ENCODE results near the gene TMOD1. TPM values are rescaled to one million over a fixed set of nuclear protein-coding genes. Genes with fewer than 3 reads are reported as not detected.
A peak's percentile ranks its signal among the peaks of the same experiment; 100 is the strongest.
"Not testable (repeated sequence)": the region's sequence is repeated elsewhere in the genome, so short reads cannot be mapped to it uniquely, and the experiment has no call there.

TMOD1 gene
- total and polyA plus RNA-seq, 4 donors: 9.2 to 20.0 (median 14.1) TPM

- TF ChIP-seq ATF3 (IDR thresholded peaks at IDR 0.05) (no peak), RAD21 (IDR thresholded peaks at IDR 0.05) (peak; percentile 92 to 95), CTCF (IDR thresholded peaks at IDR 0.05; ENCODE audit: low read depth, low read length, missing input control) (peak; percentile 83), YY1 (IDR thresholded peaks at IDR 0.05) (no peak)
- Histone ChIP-seq H3K9ac (ENCODE audit: low read depth in 1 of 2, low read length in 2 of 2) (no peak overlapping the region), H3K27ac (ENCODE audit: low read depth in 1 of 2, low read length in 2 of 2) (no peak overlapping the region), H3K36me3 (ENCODE audit: control insufficient read depth in 4 of 4, insufficient read depth in 3 of 4, low read depth in 1 of 4, low read length in 3 of 4) (peaks cover 1 to 28% (median 13%) of the 10 kb centered on the region in 4 donors), H3K9me3 (ENCODE audit: control insufficient read depth in 4 of 4, low read length in 3 of 4) (no peaks in the 10 kb centered on the region), H3K27me3 (ENCODE audit: control insufficient read depth in 4 of 4, insufficient read depth in 4 of 4, low read length in 3 of 4) (no peaks in the 10 kb centered on the region), H3K4me3 (ENCODE audit: low read depth in 1 of 3, low read length in 3 of 3) (no peak overlapping the region), H3K4me1 (ENCODE audit: control insufficient read depth in 4 of 4, insufficient read depth in 4 of 4, low read length in 3 of 4) (peaks cover 0 to 3% (median 0%) of the 10 kb centered on the region in 4 donors)
- peak; percentile 60 for DNase-seq (ENCODE audit: low spot score)
Measured at GRCh38 chr9:97615439-97616072, 114.1 kb downstream of the TMOD1 start.

- H3K9ac ChIP-seq (ENCODE audit: low read depth in 1 of 2, low read length in 2 of 2): no peak overlapping the region
- peaks cover 1 to 14% (median 4%) of the 10 kb centered on the region in 4 donors for H3K36me3 ChIP-seq (ENCODE audit: control insufficient read depth in 4 of 4, insufficient read depth in 3 of 4, low read depth in 1 of 4, low read length in 3 of 4)
- no peak overlapping the region for H3K27ac ChIP-seq (ENCODE audit: low read depth in 1 of 2, low read length in 2 of 2)
- TF ChIP-seq MAX (IDR thresholded peaks at IDR 0.05) (no peak), JUND (IDR thresholded peaks at IDR 0.05) (no peak), RXRA (IDR thresholded peaks at IDR 0.05) (no peak), SP1 (IDR thresholded peaks at IDR 0.05) (no peak), FOXA2 (IDR thresholded peaks at IDR 0.05) (no peak), CTCF (IDR thresholded peaks at IDR 0.05; ENCODE audit: low read depth, low read length, missing input control) (no peak), NR2F2 (IDR thresholded peaks at IDR 0.05) (no peak), FOXA1 (IDR thresholded peaks at IDR 0.05) (no peak), TAF1 (conservative IDR thresholded peaks at IDR 0.05) (no peak), GABPA (IDR thresholded peaks at IDR 0.05 in 1 of 2, conservative IDR thresholded peaks at IDR 0.05 in 1 of 2) (no peak)
- H3K9me3 ChIP-seq (ENCODE audit: control insufficient read depth in 4 of 4, low read length in 3 of 4): no peaks in the 10 kb centered on the region
- WGBS: 94% methylated on average over 1 of the region's 1 CpG
- H3K27me3 ChIP-seq (ENCODE audit: control insufficient read depth in 4 of 4, insufficient read depth in 4 of 4, low read length in 3 of 4): no peaks in the 10 kb centered on the region
- no peak overlapping the region for H3K4me3 ChIP-seq (ENCODE audit: low read depth in 1 of 3, low read length in 3 of 3)
- H3K4me1 ChIP-seq (ENCODE audit: control insufficient read depth in 4 of 4, insufficient read depth in 4 of 4, low read length in 3 of 4): peaks cover 0 to 3% (median 0%) of the 10 kb centered on the region in 4 donors
- no peak for DNase-seq (ENCODE audit: low spot score)
Measured at GRCh38 chr9:97617939-97618416, 116.5 kb downstream of the TMOD1 start.

- not testable (repeated sequence) for H3K4me3 ChIP-seq (ENCODE audit: low read depth in 1 of 3, low read length in 3 of 3); H3K9ac ChIP-seq (ENCODE audit: low read depth in 1 of 2, low read length in 2 of 2); DNase-seq (ENCODE audit: low spot score); H3K9me3 ChIP-seq (ENCODE audit: control insufficient read depth in 4 of 4, low read length in 3 of 4); H3K27me3 ChIP-seq (ENCODE audit: control insufficient read depth in 4 of 4, insufficient read depth in 4 of 4, low read length in 3 of 4); H3K4me1 ChIP-seq (ENCODE audit: control insufficient read depth in 4 of 4, insufficient read depth in 4 of 4, low read length in 3 of 4); H3K27ac ChIP-seq (ENCODE audit: low read depth in 1 of 2, low read length in 2 of 2)
- 97% methylated on average over 2 of the region's 2 CpGs for WGBS
- H3K36me3 ChIP-seq (ENCODE audit: control insufficient read depth in 4 of 4, insufficient read depth in 3 of 4, low read depth in 1 of 4, low read length in 3 of 4): peaks cover 1 to 11% (median 8%) of the 10 kb centered on the region in 4 donors
Measured at GRCh38 chr9:97620063-97620462, 118.6 kb downstream of the TMOD1 start.

GRCh38 chr9:97622483-97622882 lies 121.0 kb downstream of the TMOD1 start:
- 97% methylated on average over 5 of the region's 5 CpGs for WGBS
- not testable (repeated sequence) for H3K36me3 ChIP-seq (ENCODE audit: control insufficient read depth in 4 of 4, insufficient read depth in 3 of 4, low read depth in 1 of 4, low read length in 3 of 4); DNase-seq (ENCODE audit: low spot score)

More at GRCh38 chr9:97622483-97622882, 121.0 kb downstream of the TMOD1 start:
- not testable (repeated sequence) for H3K9me3 ChIP-seq (ENCODE audit: control insufficient read depth in 4 of 4, low read length in 3 of 4); H3K9ac ChIP-seq (ENCODE audit: low read depth in 1 of 2, low read length in 2 of 2); H3K4me1 ChIP-seq (ENCODE audit: control insufficient read depth in 4 of 4, insufficient read depth in 4 of 4, low read length in 3 of 4); H3K4me3 ChIP-seq (ENCODE audit: low read depth in 1 of 3, low read length in 3 of 3); H3K27me3 ChIP-seq (ENCODE audit: control insufficient read depth in 4 of 4, insufficient read depth in 4 of 4, low read length in 3 of 4); H3K27ac ChIP-seq (ENCODE audit: low read depth in 1 of 2, low read length in 2 of 2)
